Measurements from ENCODE around the gene TAF4. TPM values are rescaled to one million over a fixed set of nuclear protein-coding genes. Genes with fewer than 3 reads are reported as not detected.

TAF4 gene
- total RNA-seq, 1 experiment from 2014 or later, result 64.3 TPM

DNA sequence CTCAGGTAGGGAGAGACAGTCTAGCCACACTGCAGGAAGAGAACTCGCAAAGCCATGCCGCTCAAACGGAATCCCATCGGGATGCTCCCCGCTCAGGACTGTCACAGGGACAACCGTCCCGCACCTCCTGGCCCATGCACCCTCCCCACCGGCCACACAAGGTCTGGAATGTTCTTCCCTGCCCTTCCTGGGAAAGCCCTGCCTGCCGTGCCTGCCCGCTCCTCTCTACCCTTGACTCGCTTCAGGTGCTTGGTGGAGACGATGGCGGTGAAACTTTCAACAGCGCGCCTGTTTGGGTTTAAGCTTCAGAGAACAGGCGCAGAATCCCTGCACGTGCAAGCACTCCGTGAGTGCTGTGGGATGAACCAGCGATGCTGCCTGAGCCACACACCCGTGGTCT lies 20.6 kb downstream of the TAF4 start:
- Mint-ChIP-seq H3K27ac (ENCODE audit: unreplicated experiment) (no peak overlapping the region), H3K4me3 (ENCODE audit: low read depth, unreplicated experiment) (no peak overlapping the region), H3K36me3 (ENCODE audit: insufficient read depth, unreplicated experiment) (no peaks in the 10 kb centered on the region), H3K4me1 (ENCODE audit: low read depth, unreplicated experiment) (peaks cover 6% of the 10 kb centered on the region), H3K9me3 (ENCODE audit: low read depth, unreplicated experiment) (no peaks in the 10 kb centered on the region), H3K27me3 (ENCODE audit: unreplicated experiment) (no peaks in the 10 kb centered on the region)
- CTCF ChIA-PET, result no interaction called here
- BruUV-seq (replicated peaks), result no TSS peak
- TF ChIP-seq, protein P1, sequence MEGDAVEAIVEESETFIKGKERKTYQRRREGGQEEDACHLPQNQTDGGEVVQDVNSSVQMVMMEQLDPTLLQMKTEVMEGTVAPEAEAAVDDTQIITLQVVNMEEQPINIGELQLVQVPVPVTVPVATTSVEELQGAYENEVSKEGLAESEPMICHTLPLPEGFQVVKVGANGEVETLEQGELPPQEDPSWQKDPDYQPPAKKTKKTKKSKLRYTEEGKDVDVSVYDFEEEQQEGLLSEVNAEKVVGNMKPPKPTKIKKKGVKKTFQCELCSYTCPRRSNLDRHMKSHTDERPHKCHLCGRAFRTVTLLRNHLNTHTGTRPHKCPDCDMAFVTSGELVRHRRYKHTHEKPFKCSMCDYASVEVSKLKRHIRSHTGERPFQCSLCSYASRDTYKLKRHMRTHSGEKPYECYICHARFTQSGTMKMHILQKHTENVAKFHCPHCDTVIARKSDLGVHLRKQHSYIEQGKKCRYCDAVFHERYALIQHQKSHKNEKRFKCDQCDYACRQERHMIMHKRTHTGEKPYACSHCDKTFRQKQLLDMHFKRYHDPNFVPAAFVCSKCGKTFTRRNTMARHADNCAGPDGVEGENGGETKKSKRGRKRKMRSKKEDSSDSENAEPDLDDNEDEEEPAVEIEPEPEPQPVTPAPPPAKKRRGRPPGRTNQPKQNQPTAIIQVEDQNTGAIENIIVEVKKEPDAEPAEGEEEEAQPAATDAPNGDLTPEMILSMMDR (IDR thresholded peaks at IDR 0.05; ENCODE audit: unreplicated experiment), result no peak
- no peak for DNase-seq
- intact Hi-C loops (cut with micrococcal nuclease; ENCODE audit: unreplicated experiment), result no loop called here

DNA sequence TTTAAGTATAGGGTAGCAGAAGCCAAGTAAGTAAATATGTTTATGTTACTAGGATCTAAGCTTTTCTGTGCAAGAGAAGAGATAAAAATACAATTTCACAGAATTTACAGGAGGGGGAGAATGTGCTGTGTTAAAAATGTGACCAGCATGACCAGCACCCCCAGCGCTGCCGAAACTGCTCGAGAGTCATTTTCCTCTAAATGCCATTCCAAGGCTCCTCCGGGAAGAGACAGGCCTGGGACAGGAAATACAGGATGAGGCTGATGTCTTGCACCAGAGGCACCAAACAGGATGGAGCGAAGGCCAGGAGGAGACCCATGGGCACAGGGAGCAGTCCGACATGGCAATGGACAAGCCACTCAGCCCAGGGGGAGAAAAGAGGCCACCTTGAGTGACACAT lies 21.1 kb downstream of the TAF4 start:
- Mint-ChIP-seq H3K9me3 (ENCODE audit: low read depth, unreplicated experiment) (no peaks in the 10 kb centered on the region), H3K27me3 (ENCODE audit: unreplicated experiment) (no peaks in the 10 kb centered on the region), H3K36me3 (ENCODE audit: insufficient read depth, unreplicated experiment) (no peaks in the 10 kb centered on the region), H3K27ac (ENCODE audit: unreplicated experiment) (no peak overlapping the region), H3K4me3 (ENCODE audit: low read depth, unreplicated experiment) (no peak overlapping the region), H3K4me1 (ENCODE audit: low read depth, unreplicated experiment) (peaks cover 1% of the 10 kb centered on the region)
- intact Hi-C loops (cut with micrococcal nuclease; ENCODE audit: unreplicated experiment), result no loop called here
- BruUV-seq (replicated peaks), result no TSS peak
- DNase-seq, result no peak
- TF ChIP-seq, protein P1 (IDR thresholded peaks at IDR 0.05; ENCODE audit: unreplicated experiment), result no peak
- CTCF ChIA-PET, result no interaction called here

DNA sequence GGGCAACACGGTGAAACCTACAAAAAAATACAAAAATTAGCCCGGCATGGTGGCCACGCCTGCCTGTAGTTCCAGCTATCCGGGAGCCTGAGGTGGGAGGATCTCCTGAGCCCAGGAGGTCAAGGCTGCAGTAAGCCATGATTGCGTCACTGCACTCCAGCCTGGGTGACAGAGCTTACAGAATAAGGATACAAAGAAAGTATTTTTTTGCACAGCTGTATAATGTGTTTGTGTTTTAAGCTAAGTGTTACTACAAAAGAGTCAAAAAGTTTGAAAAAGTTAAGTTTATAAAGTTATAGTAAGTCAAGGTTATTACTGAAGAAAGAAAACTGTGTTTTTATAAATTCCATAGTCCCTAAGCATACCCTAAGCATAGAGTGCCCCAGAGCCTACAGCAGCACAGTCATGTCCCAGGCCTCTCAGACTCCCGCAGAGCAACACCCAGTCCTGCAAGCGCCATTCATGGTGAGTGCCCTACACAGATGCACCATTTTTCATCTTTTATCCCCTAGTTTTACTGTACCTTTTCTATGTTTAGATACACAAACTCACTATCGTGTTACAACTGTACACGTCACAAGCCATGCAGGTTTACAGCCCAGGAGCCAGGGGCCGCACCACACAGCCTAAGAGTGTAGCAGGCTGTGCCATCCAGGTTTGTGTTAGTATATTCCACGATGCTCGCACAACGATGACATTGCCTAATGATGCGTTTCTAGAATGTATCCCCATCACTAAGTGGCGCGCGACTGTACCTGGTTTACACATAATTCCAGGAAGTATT lies 22.4 kb downstream of the TAF4 start:
- intact Hi-C loops (cut with micrococcal nuclease; ENCODE audit: unreplicated experiment), result no loop called here

DNA sequence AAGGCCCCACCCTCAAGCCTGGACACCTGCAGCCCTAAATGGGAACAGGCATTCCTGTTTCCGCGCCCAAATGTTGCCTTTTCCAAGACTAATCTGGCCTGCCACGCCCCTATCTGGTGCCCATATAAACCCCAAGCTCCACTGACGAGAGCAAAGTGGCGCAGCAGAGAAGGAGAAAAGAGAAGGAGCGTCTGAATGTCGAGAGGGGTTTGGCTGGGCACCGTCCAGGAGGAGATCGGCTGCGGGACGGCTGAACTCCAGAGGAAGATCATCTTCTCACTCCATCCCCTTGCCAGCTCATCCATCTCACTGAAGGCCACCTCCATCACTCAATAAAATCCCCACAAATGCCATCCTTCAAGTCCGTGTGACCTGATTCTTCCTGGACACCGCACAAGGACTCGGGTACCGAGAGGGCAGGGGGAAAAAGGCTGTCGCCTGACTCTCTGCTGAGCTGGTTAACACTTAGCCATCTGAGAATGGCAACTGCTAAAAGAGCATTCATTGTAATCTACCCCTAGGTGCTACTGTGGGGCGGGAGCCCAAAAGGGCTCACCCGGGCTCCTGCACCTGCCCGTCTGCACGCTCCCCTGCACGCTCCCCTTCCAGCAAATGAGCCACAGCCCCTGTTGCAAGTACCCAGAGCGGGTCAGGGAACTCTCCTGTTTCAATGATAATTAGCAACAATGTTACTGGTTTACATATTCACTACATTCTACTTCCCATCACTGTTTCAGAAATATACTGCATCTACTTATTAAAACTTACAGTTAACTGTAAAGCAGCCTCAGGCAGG lies 23.5 kb downstream of the TAF4 start:
- TF ChIP-seq, protein P1 (IDR thresholded peaks at IDR 0.05; ENCODE audit: unreplicated experiment), result no peak
- no peak overlapping the region for H3K27ac Mint-ChIP-seq (ENCODE audit: unreplicated experiment)
- intact Hi-C loops (cut with micrococcal nuclease; ENCODE audit: unreplicated experiment), result no loop called here

More for the DNA sequence above, 22.4 kb downstream of the TAF4 start:
- TF ChIP-seq, protein P1 (IDR thresholded peaks at IDR 0.05; ENCODE audit: unreplicated experiment), result no peak
- CTCF ChIA-PET, result interaction anchor here (0.6 kb wide), 1 partner anchor 49 kb away, joined by 3 read pairs; no protein-coding TSS in a partner anchor
- no peaks in the 10 kb centered on the region for H3K9me3 Mint-ChIP-seq (ENCODE audit: low read depth, unreplicated experiment)
- no peaks in the 10 kb centered on the region for H3K36me3 Mint-ChIP-seq (ENCODE audit: insufficient read depth, unreplicated experiment)
- H3K27ac Mint-ChIP-seq (ENCODE audit: unreplicated experiment), result no peak overlapping the region
- no TSS peak for BruUV-seq (replicated peaks)
- no peak for DNase-seq
- H3K27me3 Mint-ChIP-seq (ENCODE audit: unreplicated experiment), result no peaks in the 10 kb centered on the region
- H3K4me1 Mint-ChIP-seq (ENCODE audit: low read depth, unreplicated experiment), result no peaks in the 10 kb centered on the region
- no peak overlapping the region for H3K4me3 Mint-ChIP-seq (ENCODE audit: low read depth, unreplicated experiment)

More for the DNA sequence above, 23.5 kb downstream of the TAF4 start:
- Mint-ChIP-seq H3K36me3 (ENCODE audit: insufficient read depth, unreplicated experiment) (no peaks in the 10 kb centered on the region), H3K9me3 (ENCODE audit: low read depth, unreplicated experiment) (peaks cover 4% of the 10 kb centered on the region), H3K4me1 (ENCODE audit: low read depth, unreplicated experiment) (no peaks in the 10 kb centered on the region), H3K4me3 (ENCODE audit: low read depth, unreplicated experiment) (no peak overlapping the region), H3K27me3 (ENCODE audit: unreplicated experiment) (no peaks in the 10 kb centered on the region)
- DNase-seq, result no peak
- CTCF ChIA-PET, result no interaction called here
- BruUV-seq (replicated peaks), result no TSS peak
